K562 (cell line): ENCODE data around the gene CAPZA3. TPM values are rescaled to one million over a fixed set of nuclear protein-coding genes. Genes with fewer than 3 reads are reported as not detected.

Experiments
- CCNT2 ChIP-seq: IDR thresholded peaks from 2 replicates; pipeline ENCODE4 v1.6.1; 2011; ENCODE audit warnings: borderline replicate concordance, low read depth, mild to moderate bottlenecking, moderate library complexity, mixed read lengths, low read length; ENCODE audit not compliant: insufficient read length; ENCODE audit errors: extremely low read depth
- ETV6 ChIP-seq, 3 experiments: fragments of 150-350 bp in 1 of 3; sonication (generic) in 1 of 3; formaldehyde crosslinking in 1 of 3; IDR thresholded peaks; 2 replicates each; pipeline versions ENCODE4 v1.6.1 to v1.8.0; 2014 to 2022; ENCODE audit warnings: borderline replicate concordance in 2 of 3, low read depth in 2 of 3, antibody characterized with exemption in 1 of 3, low read length in 1 of 3, mild to moderate bottlenecking in 1 of 3, missing genetic modification reagents in 1 of 3
- PHB2 ChIP-seq: fragments of 450-650 bp; IDR thresholded peaks from 2 replicates; pipeline ENCODE4 v1.6.1; 2017; ENCODE audit warnings: low read depth
- POLR2H ChIP-seq: IDR thresholded peaks from 2 replicates; pipeline ENCODE4 v1.6.1; 2016; ENCODE audit warnings: missing genetic modification characterization, low read depth, mild to moderate bottlenecking, control low read depth, missing compliant biosample characterization, moderate library complexity
- WHSC1 ChIP-seq: IDR thresholded peaks from one replicate; pipeline ENCODE4 v1.6.1; 2012; ENCODE audit warnings: low read length, control low read depth, inconsistent platforms
- polyA plus RNA-seq, 8 experiments: library from polyadenylated mRNA; depleted of rRNA in 4 of 8; stranded (reverse) in 5 of 8; unstranded in 3 of 8; fragments of >200 nt; fragmentation: Nextera tagmentation in 2 of 8; fragmentation: Illumina TruSeq in 1 of 8; extraction: Ambion mirVana in 2 of 8; extraction: Trizol in 1 of 8; gene quantifications; 2 replicates each; pipeline versions ENCODE4 v1.2.1 to v1.2.3, GENCODE V29; 2011 to 2014; ENCODE audit warnings: inconsistent platforms in 1 of 8, missing spikeins in 1 of 8
- total RNA-seq, 7 experiments: library from RNA; depleted of rRNA in 6 of 7; stranded (reverse); fragments of >200 nt in 6 of 7; fragmentation: Illumina TruSeq in 2 of 7; extraction: Trizol in 2 of 7; gene quantifications; 2 replicates each; pipeline versions ENCODE4 v1.2.1 to v1.2.3, GENCODE V29; 2011 to 2021; ENCODE audit warnings: low replicate concordance in 1 of 7
- TF ChIP-seq, protein P1 (sequence below): fragments of 450-650 bp; IDR thresholded peaks from 2 replicates; pipeline ENCODE4 v1.6.1; 2018; ENCODE audit not compliant: partially characterized antibody
- TF ChIP-seq, protein P2 (sequence below): fragments of 200-600 bp; sonication (generic); IDR thresholded peaks from one replicate; pipeline ENCODE4 v1.6.1; 2012; ENCODE audit warnings: mild to moderate bottlenecking, low read depth, low read length, inconsistent platforms
- TF ChIP-seq, protein P3 (sequence below): fragments of 200-400 bp; formaldehyde crosslinking; IDR thresholded peaks from 2 replicates; pipeline ENCODE4 v1.6.1; 2017; ENCODE audit warnings: mild to moderate bottlenecking, low read depth, low read length, moderate library complexity

Gene CAPZA3
- total and polyA plus RNA-seq, 9 of the 15 experiments (the other 6 are each of a cell fraction or from before 2014, with no cell fraction given): not detected

DNA sequence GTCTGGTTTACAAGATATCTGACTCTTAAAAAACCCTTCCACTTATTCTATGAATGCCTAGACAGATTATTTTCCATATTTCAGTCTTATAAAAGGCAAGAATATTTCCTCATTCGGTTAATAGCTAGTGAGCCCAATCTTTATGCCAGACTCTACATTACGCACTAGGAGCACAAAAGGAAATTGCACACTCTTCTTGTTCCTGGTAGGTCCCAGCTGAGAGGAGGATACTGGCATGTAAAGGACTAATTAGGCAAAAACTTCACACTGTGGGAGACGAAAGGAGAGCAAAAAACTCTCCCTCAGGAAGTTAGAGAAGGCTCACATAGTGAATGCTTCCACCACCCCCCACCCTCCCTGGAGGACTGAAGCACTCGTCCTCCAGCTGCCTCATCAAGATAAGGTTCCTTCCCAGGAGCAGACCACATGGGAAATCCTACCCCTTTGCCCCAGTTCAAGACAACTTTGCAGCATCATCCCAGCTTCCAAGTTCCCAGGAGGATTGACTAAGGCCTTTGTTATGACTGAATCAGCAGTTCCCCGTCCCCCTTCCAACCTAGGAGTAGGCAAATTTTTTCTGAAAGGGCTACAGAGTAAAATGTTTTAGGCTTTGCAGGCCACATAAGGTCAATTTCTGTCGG is 14.5 kb downstream of the CAPZA3 start (continued):
- TF ChIP-seq, protein P1, sequence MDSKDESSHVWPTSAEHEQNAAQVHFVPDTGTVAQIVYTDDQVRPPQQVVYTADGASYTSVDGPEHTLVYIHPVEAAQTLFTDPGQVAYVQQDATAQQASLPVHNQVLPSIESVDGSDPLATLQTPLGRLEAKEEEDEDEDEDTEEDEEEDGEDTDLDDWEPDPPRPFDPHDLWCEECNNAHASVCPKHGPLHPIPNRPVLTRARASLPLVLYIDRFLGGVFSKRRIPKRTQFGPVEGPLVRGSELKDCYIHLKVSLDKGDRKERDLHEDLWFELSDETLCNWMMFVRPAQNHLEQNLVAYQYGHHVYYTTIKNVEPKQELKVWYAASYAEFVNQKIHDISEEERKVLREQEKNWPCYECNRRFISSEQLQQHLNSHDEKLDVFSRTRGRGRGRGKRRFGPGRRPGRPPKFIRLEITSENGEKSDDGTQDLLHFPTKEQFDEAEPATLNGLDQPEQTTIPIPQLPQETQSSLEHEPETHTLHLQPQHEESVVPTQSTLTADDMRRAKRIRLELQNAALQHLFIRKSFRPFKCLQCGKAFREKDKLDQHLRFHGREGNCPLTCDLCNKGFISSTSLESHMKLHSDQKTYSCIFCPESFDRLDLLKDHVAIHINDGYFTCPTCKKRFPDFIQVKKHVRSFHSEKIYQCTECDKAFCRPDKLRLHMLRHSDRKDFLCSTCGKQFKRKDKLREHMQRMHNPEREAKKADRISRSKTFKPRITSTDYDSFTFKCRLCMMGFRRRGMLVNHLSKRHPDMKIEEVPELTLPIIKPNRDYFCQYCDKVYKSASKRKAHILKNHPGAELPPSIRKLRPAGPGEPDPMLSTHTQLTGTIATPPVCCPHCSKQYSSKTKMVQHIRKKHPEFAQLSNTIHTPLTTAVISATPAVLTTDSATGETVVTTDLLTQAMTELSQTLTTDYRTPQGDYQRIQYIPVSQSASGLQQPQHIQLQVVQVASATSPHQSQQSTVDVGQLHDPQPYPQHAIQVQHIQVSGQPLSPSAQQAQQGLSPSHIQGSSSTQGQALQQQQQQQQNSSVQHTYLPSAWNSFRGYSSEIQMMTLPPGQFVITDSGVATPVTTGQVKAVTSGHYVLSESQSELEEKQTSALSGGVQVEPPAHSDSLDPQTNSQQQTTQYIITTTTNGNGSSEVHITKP: peak; percentile 10
- TF ChIP-seq CCNT2 (peak; percentile 11), PHB2 (no peak), POLR2H (tag) (no peak), ETV6 (IDR thresholded peaks at IDR 0.05; ENCODE audit: borderline replicate concordance in 1 of 2, low read depth in 2 of 2, low read length in 1 of 2) (no peak), ETV6 (CRISPR knock-in tag; IDR thresholded peaks at IDR 0.05; ENCODE audit: borderline replicate concordance) (no peak), WHSC1 (no peak)
- TF ChIP-seq, protein P2, sequence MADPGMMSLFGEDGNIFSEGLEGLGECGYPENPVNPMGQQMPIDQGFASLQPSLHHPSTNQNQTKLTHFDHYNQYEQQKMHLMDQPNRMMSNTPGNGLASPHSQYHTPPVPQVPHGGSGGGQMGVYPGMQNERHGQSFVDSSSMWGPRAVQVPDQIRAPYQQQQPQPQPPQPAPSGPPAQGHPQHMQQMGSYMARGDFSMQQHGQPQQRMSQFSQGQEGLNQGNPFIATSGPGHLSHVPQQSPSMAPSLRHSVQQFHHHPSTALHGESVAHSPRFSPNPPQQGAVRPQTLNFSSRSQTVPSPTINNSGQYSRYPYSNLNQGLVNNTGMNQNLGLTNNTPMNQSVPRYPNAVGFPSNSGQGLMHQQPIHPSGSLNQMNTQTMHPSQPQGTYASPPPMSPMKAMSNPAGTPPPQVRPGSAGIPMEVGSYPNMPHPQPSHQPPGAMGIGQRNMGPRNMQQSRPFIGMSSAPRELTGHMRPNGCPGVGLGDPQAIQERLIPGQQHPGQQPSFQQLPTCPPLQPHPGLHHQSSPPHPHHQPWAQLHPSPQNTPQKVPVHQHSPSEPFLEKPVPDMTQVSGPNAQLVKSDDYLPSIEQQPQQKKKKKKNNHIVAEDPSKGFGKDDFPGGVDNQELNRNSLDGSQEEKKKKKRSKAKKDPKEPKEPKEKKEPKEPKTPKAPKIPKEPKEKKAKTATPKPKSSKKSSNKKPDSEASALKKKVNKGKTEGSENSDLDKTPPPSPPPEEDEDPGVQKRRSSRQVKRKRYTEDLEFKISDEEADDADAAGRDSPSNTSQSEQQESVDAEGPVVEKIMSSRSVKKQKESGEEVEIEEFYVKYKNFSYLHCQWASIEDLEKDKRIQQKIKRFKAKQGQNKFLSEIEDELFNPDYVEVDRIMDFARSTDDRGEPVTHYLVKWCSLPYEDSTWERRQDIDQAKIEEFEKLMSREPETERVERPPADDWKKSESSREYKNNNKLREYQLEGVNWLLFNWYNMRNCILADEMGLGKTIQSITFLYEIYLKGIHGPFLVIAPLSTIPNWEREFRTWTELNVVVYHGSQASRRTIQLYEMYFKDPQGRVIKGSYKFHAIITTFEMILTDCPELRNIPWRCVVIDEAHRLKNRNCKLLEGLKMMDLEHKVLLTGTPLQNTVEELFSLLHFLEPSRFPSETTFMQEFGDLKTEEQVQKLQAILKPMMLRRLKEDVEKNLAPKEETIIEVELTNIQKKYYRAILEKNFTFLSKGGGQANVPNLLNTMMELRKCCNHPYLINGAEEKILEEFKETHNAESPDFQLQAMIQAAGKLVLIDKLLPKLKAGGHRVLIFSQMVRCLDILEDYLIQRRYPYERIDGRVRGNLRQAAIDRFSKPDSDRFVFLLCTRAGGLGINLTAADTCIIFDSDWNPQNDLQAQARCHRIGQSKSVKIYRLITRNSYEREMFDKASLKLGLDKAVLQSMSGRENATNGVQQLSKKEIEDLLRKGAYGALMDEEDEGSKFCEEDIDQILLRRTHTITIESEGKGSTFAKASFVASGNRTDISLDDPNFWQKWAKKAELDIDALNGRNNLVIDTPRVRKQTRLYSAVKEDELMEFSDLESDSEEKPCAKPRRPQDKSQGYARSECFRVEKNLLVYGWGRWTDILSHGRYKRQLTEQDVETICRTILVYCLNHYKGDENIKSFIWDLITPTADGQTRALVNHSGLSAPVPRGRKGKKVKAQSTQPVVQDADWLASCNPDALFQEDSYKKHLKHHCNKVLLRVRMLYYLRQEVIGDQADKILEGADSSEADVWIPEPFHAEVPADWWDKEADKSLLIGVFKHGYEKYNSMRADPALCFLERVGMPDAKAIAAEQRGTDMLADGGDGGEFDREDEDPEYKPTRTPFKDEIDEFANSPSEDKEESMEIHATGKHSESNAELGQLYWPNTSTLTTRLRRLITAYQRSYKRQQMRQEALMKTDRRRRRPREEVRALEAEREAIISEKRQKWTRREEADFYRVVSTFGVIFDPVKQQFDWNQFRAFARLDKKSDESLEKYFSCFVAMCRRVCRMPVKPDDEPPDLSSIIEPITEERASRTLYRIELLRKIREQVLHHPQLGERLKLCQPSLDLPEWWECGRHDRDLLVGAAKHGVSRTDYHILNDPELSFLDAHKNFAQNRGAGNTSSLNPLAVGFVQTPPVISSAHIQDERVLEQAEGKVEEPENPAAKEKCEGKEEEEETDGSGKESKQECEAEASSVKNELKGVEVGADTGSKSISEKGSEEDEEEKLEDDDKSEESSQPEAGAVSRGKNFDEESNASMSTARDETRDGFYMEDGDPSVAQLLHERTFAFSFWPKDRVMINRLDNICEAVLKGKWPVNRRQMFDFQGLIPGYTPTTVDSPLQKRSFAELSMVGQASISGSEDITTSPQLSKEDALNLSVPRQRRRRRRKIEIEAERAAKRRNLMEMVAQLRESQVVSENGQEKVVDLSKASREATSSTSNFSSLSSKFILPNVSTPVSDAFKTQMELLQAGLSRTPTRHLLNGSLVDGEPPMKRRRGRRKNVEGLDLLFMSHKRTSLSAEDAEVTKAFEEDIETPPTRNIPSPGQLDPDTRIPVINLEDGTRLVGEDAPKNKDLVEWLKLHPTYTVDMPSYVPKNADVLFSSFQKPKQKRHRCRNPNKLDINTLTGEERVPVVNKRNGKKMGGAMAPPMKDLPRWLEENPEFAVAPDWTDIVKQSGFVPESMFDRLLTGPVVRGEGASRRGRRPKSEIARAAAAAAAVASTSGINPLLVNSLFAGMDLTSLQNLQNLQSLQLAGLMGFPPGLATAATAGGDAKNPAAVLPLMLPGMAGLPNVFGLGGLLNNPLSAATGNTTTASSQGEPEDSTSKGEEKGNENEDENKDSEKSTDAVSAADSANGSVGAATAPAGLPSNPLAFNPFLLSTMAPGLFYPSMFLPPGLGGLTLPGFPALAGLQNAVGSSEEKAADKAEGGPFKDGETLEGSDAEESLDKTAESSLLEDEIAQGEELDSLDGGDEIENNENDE: no peak
- TF ChIP-seq, protein P3, sequence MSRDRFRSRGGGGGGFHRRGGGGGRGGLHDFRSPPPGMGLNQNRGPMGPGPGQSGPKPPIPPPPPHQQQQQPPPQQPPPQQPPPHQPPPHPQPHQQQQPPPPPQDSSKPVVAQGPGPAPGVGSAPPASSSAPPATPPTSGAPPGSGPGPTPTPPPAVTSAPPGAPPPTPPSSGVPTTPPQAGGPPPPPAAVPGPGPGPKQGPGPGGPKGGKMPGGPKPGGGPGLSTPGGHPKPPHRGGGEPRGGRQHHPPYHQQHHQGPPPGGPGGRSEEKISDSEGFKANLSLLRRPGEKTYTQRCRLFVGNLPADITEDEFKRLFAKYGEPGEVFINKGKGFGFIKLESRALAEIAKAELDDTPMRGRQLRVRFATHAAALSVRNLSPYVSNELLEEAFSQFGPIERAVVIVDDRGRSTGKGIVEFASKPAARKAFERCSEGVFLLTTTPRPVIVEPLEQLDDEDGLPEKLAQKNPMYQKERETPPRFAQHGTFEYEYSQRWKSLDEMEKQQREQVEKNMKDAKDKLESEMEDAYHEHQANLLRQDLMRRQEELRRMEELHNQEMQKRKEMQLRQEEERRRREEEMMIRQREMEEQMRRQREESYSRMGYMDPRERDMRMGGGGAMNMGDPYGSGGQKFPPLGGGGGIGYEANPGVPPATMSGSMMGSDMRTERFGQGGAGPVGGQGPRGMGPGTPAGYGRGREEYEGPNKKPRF: no peak
